ENCODE measurements around the gene CFAP251. TPM values are rescaled to one million over a fixed set of nuclear protein-coding genes. Genes with fewer than 3 reads are reported as not detected.
A peak's percentile ranks its signal among the peaks of the same experiment; 100 is the strongest.

The CFAP251 gene
- total and polyA plus RNA-seq, 2 of the 8 experiments (the other 6 are each of a cell fraction or from before 2014, with no cell fraction given): 1.8 to 2.9 TPM

DNA sequence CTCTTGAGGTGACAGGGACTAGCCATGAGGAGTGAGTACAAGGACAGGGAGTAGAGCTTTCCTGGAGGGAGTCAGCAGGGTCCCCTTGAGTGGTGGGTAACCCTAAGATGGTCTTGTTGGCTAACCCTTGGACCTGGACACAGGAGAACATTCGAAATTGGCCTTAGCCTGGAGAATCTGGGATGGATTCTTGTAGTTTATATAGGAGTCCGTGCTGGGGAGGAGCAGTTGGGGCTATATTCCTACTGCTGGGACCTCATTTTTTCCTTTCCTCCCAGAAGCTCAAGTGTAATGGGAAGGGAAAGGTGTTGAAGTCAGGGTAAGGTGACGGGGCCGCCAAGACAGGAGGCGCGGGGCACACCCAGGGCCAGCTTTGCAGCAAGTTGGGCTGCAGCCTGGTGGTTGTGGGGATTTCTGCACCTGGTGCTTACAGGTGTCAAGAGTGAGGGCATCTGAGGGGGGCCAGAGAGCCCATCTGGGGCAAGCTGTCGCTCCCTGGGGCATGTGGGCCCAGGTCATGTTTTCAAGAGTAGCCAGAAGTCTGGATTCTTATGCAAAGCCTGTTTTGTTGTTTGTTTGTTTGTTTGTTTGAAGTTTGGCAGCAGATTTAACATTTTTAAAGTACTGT lies 108.4 kb downstream of the CFAP251 start (continued):
- peak in 1 of 3 experiments; percentile 23; a peak in 2 of 4 replicates for TF ChIP-seq CTCF (IDR thresholded peaks at IDR 0.05; ENCODE audit: control extremely low read depth in 1 of 3, insufficient read depth in 1 of 3, low read depth in 1 of 3, low read length in 3 of 3)

All from H1 (cell line).